GM21381 (cell line): Measurements from ENCODE around the gene SSPN.

ENCODE experiments used
- ATAC-seq: cut with Tn5 transposase; IDR thresholded peaks from one replicate; pipeline ENCODE4 v1.9.1; 2021; ENCODE audit warnings: mild to moderate bottlenecking, moderate library complexity; ENCODE audit not compliant: unreplicated experiment

SSPN gene

DNA sequence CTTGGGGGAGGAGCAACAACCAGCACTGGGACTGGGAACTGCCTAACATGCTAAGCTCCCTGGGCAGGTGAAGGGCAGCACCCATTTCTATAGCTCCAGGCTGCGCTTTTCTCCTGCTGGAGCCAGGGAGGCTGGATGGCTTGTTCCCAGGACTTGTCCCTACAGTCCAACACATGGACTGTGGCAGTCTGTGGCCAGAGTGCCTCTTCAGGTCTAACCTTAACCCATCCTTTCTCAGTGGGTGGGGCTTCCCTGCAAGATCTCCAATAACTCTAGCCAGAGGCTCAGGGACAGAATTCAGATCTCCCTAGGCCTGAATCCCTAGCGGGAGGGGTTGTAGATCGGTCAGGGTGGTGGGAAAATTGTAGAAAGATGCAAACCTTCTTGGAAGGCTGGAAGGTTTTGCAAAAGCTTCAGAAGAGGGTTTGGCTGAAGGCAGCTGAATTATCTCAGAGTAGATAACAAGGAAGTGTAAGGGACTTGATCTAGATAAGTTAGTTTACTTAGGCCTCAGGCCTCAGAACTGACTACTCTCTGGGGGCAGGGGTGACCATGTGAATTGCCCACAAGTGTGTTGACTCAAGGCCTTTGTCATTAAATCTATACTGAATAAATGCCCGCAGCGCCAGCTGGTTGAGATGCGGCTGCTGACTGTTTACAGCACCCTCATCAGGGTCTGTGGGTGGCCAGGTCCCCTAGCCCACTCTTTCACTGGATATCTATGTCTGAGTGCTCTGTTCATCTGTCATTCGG, 60.7 kb downstream of the SSPN start:
- ATAC-seq: no peak

DNA sequence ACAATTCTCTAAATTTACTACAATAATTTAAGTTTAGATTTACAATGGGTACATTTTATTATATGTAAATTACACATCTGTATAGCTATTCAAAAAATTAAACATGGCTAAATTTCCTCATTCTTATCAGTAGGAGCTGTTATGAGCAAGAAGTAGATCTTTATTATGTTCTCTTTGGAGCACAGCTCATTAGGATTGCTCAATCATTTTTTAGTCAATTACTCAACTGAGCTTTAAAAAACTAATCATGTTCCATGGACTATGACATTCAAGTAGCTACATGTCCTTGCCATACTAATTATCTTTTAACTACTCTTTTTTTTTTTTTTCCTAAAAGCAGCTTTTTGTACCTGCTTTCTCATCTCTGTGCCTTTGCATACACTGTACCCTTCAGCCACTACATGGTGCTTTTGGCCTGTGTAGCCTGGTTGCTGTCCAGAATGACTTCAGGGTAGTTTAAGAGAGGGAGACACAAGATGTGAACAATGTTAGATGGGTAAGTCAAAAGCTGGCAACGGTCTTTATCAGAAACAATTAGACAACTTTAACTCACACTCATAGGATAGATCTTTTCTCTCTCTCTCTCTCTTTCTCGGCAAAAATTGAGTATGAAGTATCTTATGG, 69.0 kb downstream of the SSPN start:
- ATAC-seq: no peak

DNA sequence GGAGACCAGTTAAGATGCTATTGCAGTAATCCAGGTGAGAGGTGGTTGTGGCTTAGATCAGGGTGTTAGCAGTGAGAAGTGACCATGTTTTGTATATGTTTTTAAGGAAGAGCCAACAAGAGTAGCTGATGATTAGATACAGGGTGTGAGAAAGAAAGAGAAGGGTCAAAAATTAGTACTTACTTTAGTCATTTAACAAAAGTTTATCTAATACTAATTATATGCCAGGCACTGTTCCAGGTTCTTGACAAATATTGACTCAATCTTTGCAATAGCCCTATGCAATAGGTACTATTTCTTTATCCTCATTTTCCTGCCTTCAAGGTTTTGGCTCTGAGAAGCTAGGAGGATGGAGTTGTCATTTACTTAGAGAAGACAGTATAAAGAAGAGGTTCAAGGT, 70.2 kb downstream of the SSPN start:
- no peak for ATAC-seq

DNA sequence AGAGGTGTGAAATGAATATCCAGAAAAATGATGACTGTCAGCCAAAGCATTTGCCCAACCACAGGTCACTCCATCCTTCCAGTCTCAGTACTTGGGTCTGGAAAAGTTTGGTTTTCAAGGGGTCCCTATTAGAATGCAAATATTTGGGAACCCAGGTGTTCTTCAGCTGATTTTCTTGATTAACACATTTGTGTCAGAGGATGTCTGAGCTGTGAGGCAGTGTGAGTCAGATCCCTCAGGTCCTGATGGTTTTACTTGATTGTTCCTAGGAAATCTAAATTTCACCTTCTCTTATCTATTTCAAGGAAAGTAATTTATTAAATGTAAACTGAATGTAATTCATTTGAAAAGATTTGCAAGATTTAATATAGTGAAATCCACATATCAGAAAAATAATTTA, 71.5 kb downstream of the SSPN start:
- ATAC-seq: no peak

DNA sequence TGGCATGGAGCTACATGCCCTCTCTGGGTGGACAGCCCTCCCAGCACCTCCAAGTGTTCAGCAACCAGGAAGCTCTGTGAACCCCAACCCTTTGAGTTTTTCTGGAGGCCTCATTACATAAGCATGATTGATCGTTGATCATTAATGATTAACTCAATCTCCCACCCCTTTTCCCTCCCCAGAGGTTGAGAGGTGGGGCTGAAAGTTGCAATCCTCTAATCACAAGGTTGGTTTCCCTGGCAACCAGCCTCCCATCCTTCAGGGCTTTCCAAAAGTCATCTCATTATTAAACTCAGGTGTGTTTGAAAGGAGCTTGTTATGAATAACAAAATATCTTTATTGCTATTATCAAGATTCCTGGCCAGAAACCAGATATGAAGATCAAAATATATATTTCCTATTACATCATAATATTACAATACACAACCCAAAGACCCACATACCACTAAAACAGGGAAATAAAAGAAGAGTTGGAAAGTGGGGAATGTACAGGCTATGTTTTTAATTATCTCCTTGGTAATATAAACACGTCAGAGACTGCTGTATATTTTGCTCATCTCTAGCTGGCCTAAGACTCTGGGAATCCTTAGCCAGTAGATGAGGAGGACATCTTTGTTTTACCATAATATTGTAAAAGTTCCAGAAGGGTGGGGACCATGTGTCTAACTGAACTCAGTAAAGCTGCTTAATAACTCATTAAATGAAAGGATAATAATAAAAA, 73.6 kb downstream of the SSPN start:
- ATAC-seq: no peak

DNA sequence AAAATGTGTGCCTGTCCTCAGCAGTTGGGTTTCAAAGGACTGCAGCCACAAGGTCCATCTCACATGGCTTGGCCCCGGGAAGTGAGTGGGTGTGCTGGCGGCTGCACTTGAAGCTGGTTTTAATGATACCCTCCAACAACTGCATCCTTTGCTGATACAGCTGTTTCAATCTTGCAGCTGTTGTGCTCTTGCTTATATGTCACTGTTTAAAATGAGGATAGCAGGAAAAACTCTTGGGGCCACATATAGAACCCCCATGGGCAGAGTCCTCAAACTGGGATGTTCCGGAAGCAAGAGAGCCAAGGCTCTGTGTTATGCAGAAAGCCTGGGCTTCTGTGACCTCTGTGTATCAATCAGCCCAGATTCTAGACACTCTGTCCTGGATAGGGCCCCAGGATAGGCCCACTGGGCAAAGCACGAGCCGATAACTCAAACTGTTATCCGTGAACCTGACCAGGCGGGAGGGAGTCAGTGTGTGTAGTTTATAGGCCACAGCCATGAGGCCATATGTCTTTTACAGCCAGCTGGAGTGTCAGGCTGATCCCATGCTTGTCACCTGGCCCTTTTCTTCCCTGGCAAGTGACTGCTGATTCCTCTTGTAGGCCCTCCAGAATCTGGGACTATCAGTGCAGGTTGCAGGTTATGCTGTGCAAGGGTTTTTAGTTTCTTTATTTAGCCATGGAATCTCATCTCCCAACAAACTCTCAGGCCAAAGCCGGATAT, 74.3 kb downstream of the SSPN start:
- ATAC-seq: no peak

DNA sequence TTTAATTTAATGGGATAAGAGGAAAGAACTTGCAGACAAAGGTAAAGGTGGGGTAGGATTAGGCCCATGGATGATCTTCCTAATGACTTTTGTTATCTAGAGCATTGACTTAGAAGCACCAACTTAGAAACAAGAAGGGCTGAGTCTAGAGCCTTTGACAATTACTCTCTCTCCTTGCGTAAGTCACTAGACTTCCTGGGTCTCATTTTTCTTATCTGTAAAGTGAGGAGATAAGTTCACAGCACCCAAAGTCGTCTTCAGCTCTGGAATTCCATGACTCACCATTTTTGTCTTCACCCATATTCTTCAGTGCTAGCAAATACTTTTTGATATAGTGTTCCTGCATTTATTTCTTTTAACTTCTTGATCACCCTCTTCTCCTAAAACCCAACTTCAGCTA, 75.7 kb downstream of the SSPN start:
- no peak for ATAC-seq

DNA sequence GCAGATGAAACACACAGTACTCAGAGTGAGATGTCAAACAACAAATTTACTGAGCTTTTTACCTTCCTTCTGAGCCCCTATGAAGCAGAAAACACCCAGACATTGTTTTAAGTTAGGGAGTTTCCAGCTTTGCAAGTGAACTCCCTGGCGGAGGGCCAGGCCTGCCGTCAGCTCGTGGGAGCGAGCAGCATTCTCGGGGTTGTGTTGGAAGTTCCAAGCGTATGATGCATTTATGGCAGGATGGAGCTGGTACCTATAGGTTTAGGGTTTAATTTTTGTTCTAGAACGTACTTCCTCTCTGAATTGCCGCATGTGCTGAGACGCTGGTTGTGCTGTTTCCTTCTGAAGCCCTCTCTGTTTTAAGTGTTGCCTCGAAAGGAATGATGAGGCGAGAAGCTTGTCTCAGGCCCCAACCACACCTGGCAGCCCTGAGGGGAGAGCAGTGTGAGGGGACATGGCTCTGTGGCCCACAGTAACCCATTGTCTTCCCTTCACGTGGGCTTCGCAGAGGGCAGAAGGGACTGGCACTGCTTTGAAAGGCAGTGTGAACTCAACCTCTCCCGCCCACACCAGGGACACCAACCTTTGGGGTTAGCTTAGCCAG, 76.6 kb downstream of the SSPN start:
- no peak for ATAC-seq

DNA sequence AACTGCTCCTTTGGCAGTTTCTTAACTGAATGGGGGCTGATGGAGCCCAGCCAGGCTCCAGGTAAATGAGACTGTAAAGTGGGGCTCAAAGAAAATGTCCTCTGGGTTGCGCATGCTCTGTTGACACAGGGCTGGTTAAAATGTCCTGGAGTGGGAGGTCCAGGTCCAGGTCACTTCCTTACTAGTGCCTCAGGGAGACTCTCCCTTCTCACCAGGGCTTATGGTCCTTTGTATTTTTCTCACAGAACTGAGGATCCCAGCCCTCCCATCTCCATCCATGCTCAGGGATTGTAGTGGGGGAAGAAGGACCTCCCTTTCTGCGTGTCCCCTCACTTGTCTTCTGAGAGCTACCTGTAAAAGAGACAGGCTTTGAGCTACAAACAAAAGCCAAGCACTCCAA, 77.5 kb downstream of the SSPN start:
- ATAC-seq: no peak

DNA sequence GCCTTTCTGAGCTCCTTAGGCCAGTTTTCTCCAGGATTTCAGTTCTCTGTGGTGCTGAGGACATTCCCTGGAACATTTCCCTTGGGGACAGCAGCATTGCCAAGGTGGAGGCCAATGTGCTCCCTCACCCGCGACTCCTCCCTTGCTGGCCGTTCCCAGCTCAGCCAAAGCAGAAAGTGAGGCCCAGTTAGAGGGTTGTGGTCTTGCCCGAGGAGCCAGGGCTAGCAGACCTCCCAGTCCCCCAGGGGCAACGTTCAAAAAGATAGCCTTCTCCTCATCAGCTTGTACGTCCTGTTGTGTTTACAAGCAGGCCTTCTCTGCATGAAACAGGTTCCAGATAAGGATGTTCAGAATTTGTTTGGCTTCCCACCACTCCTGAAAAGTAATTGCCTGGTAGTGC, 78.4 kb downstream of the SSPN start:
- ATAC-seq: no peak

DNA sequence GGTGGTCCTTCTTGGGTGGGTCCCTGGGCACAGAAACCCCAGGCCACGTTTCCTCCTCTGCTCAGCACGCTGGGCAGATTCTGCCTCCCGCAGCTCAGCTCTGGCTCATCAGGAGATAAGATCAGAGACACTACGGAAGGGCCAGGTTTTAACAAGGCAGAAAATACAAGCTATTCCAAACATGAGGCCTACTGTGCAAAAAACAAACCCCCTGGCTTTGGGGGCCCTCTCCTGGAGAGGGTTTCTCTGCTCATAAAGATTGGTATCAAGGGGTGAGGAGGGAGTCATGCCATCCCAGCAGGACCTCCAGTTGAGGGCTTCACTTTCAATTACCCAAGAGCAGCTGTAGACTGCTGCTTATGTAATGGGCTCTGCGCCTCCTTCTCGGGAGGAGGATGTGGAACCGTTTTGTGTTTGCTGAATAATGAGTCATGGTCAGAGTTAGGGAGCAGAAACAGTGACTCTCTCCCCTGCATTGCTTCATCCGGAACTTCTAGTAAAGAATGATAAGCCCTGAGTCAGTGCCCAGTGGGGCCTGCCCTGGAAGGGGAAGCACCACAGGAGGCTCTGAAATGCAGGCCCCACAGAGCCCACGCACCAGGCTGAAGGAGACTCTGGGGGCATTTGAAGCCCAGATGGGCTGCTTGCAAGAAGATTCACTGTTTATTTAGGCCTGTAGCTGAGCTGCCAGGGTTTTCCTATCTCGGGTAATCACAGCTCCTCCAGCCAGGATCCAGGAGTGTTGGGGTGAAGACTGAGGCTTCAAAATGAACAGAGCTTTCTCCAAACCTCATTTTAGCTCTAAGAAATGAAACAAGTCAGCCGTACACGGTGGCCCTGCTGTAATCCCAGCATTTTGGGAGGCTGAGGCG, 79.3 kb downstream of the SSPN start:
- peak; percentile 95 for ATAC-seq

DNA sequence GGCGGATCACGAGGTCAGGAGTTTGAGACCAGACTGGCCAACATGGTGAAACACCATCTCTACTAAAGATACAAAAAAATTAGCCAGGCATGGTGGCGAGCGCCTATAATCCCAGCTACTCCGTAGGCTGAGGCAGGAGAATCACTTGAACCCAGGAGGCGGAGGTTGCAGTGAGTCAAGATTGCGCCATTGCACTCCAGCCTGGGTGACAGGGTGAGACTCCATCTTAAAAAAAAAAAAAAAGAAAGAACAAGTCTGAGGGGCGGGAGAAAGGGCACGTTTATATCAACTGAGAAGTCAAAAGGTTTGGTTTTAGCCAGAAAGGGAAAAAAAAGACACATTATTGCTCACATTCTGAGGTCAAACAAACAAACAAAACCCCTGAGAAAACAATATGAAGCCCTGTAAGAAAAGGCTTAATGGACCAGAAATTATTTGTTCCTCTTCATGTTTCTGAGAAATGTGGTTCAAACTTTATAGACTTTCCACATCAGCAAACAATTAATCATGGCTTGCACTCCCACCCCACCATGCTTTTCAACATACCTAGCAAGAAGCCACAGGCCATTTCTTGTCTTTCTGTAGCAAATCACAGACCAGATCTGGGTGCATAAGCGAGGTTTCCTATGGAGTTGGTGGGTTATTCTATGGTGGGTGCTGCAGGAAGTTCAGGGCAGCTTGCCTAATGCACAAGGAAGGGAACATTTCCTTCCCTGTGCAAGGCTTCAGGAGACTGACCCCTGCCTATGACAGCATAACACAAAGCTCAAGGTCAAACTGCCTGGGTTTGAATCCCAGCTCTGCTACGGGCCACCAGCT, 80.1 kb downstream of the SSPN start:
- ATAC-seq: no peak

DNA sequence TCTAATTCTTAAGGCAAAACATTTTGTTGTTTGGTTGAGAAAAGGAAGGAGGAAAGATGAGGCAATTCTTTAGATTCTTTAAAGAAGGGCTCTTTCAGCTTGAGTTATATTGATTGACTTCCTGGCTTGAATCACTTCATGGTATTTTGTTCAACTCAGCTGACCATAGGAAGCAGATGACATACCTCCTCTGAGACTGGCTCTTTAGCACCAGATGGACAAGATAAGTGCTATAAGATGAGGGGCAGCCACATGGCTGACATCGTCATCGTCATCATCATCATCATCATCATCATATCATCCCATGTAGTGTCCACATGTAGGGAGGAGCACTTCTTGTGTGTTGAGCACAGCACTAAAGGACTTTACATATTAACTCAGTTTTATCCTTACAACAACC, 81.3 kb downstream of the SSPN start:
- no peak for ATAC-seq

DNA sequence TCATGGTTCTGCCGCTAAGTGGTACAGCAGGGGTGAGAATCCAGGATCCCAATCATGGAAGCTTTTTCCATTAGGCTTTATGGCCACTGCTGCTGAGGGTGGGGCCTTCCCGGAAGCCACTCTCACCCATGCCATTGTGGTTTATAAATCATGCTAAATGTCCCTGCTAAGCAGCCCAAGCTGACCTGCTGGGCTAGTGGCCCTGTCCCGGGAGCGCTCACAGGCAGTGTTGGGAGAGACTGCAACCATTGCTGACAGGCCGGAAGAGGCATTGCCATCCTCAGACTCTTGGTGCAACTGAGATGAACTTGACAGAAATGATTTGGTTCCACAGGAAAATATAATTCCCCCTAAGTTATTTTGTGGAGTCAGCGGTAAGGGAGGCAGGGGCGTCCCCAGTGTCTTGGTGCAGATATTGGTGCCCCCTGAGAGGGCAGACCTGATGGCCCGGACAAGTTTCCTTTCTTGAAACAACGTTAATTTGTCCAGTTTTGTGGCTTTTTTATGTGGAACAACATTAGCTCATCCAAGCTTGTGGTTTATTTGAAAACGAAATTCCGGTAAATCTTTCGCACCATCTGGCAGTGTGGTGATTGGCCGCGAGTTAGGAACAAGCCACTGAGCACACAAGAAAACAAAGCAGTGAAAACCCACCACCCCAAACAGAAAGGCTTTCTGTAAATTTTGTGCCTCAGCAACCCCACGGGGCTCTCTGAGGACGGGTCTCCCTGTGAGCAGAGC, 82.3 kb downstream of the SSPN start:
- ATAC-seq: no peak

DNA sequence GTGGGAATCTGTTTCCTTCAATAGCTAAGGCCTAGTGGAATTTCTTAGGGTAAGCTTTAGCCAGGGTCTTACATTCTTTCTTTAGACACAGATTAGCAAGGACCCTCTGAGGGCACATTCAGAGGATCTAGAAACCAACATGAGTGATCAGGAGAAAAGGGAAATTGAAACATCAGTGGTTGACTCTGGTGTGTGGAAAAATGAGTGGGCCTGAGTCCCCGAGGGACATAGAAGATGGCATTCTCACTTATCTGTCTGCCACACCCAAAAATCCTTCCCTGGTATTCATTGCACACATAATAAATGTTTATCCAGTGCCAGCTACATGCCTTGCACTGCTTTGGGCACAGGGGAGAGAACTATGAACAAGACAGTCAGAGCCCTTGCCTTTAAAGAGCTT, 82.9 kb downstream of the SSPN start:
- no peak for ATAC-seq

DNA sequence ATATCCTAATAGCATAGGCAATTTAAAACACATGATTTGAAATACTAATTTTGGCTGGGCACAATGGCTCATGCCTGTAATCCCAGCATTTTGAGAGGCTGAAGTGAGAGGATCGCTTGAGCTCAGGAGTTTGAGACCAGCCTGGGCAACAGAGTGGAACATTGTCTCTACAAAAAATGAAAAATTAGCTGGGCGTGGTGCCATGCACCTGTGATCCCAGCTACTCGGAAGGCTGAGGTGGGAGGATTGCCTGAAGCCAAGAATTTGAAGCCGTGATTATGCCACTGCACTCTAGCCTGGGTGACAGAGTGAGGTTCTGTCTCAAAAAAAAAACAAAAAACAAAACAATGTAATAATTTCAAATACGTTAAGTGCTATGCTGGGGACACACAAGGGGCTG, 83.3 kb downstream of the SSPN start:
- no peak for ATAC-seq

DNA sequence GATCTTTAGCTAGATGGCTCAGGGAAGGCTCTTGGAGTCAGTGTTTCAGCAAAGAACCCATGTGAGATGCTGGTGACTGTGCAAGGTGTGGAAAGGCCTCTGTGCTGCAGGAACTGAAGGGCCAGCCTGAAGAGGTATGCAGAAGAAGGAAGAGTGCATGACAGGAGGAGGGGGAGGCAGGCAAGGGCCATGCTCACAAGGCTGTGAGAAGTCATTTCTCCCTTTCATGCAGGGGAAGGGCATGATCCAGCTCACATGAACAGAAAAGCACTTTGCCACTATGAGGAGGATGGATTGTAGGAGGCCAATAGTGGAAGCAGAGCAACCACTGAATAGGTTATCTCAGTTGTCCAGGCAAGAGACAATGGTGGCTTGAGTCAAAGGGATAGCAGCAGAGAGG, 83.7 kb downstream of the SSPN start:
- no peak for ATAC-seq

DNA sequence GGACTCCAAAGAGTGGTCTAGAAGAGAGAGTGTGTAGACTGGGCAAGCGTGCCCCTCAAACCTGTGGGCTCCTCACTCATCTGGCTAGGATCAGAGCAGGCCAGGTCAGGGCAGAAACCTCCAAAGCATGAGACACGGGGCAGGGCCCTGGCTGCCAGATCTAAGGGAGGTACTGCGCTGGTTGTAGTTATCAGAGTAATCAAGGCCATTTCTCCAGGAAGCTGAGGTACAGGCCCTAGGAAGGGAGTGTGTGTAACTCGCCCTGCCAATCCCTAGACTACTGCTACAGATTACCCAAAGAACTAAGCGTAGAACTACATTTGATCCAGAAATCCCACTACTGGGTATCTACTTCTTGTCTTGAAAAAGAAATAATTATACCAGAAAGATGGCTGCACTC, 84.5 kb downstream of the SSPN start:
- ATAC-seq: no peak

DNA sequence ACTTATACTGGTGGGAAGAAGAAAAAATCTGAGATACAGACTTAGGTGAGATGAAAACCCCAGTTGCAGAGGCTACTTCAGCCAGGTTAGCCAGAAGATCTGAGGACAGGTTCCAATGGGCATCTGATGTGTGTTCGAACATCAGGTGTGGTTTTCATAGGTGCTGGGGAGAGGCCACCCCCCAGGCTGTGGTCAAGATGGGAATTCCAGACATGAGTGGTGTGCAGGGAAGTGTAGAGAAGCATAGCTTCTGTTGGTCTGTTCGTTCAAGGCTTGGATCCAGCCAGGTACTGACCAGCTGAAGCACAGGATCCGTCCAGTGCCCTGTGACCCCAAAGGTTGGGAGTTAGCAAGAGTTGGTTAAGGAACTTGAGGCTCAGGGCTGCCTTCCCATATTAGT, 85.5 kb downstream of the SSPN start:
- ATAC-seq: no peak
